WI38 (cell line): Measurements from ENCODE around the gene ENKUR.
"Not testable (repeated sequence)": the region's sequence is repeated elsewhere in the genome, so short reads cannot be mapped to it uniquely, and the experiment has no call there.

Experiments used
- H3K4me3 ChIP-seq: 2 replicates; pipeline ENCODE4 v1.5.1; 2011; ENCODE audit warnings: low read depth, mild to moderate bottlenecking, control low read depth, low read length
- CTCF ChIP-seq: IDR thresholded peaks from 2 replicates; pipeline ENCODE4 v1.5.1; 2012; ENCODE audit warnings: low read depth, mild to moderate bottlenecking, control low read depth, low read length

ENKUR gene

GRCh38 chr10:24979685-24980084 is 36.3 kb downstream of the ENKUR start:
- H3K4me3 ChIP-seq: no peak overlapping the region
- no peak for TF ChIP-seq CTCF

GRCh38 chr10:24974976-24975375 is 41.0 kb downstream of the ENKUR start:
- H3K4me3 ChIP-seq: no peak overlapping the region
- TF ChIP-seq CTCF: no peak

- TF ChIP-seq CTCF: no peak
- H3K4me3 ChIP-seq: no peak overlapping the region
These were observed 42.8 kb downstream of the ENKUR start for GRCh38 chr10:24973163-24973562.

GRCh38 chr10:24971374-24971773 is 44.6 kb downstream of the ENKUR start:
- no peak for TF ChIP-seq CTCF
- H3K4me3 ChIP-seq: no peak overlapping the region

GRCh38 chr10:24969841-24970281 is 46.1 kb downstream of the ENKUR start:
- no peak overlapping the region for H3K4me3 ChIP-seq
- TF ChIP-seq CTCF: no peak

GRCh38 chr10:24968951-24969350 is 47.0 kb downstream of the ENKUR start:
- not testable (repeated sequence) for H3K4me3 ChIP-seq

- no peak for TF ChIP-seq CTCF
- no peak overlapping the region for H3K4me3 ChIP-seq
These were observed 47.6 kb downstream of the ENKUR start for GRCh38 chr10:24968349-24968748.

GRCh38 chr10:24966962-24967481 is 48.9 kb downstream of the ENKUR start:
- no peak for TF ChIP-seq CTCF
- no peak overlapping the region for H3K4me3 ChIP-seq
